Smooth muscle cell of the brain vasculature (primary cell): ENCODE measurements around the gene SCUBE3.

Source experiments
- DNase-seq: peaks from one replicate; pipeline ENCODE4 v3.0.0-alpha.2; 2012; ENCODE audit warnings: low read depth, low spot score

SCUBE3 gene

GRCh38 chr6:35213824-35214756 lies at the start of gene SCUBE3:
TSS of gene SCUBE3 (plus strand) at chr6:35213956. CDS start at chr6:35214419, 463 bp downstream.
- DNase-seq: no peak

GRCh38 chr6:35164277-35164676 lies 49.5 kb upstream of the SCUBE3 start:
- no peak for DNase-seq

GRCh38 chr6:35164868-35165267 lies 48.9 kb upstream of the SCUBE3 start:
- no peak for DNase-seq

- DNase-seq: no peak
These were observed 48.1 kb upstream of the SCUBE3 start for GRCh38 chr6:35165630-35166071.

GRCh38 chr6:35166116-35166515 lies 47.6 kb upstream of the SCUBE3 start:
- DNase-seq: no peak

- no peak for DNase-seq
These were observed 47.2 kb upstream of the SCUBE3 start for GRCh38 chr6:35166520-35166919.

GRCh38 chr6:35167505-35167904 lies 46.3 kb upstream of the SCUBE3 start:
- DNase-seq: no peak

- DNase-seq: no peak
These were observed 45.3 kb upstream of the SCUBE3 start for GRCh38 chr6:35168461-35168861.

- DNase-seq: no peak
These were observed 43.6 kb upstream of the SCUBE3 start for GRCh38 chr6:35170166-35170565.

- no peak for DNase-seq
These were observed 42.9 kb upstream of the SCUBE3 start for GRCh38 chr6:35170891-35171290.

- DNase-seq: no peak
These were observed 40.7 kb upstream of the SCUBE3 start for GRCh38 chr6:35173044-35173426.

- no peak for DNase-seq
These were observed 40.2 kb upstream of the SCUBE3 start for GRCh38 chr6:35173427-35174087.

GRCh38 chr6:35174088-35174434 lies 39.7 kb upstream of the SCUBE3 start:
- DNase-seq: no peak

- no peak for DNase-seq
These were observed 39.3 kb upstream of the SCUBE3 start for GRCh38 chr6:35174501-35174900.

GRCh38 chr6:35176301-35177024 lies 37.3 kb upstream of the SCUBE3 start:
- DNase-seq: no peak

- DNase-seq: no peak
These were observed 36.6 kb upstream of the SCUBE3 start for GRCh38 chr6:35177157-35177556.

GRCh38 chr6:35177596-35177995 lies 36.2 kb upstream of the SCUBE3 start:
- DNase-seq: no peak

GRCh38 chr6:35178012-35178411 lies 35.7 kb upstream of the SCUBE3 start:
- DNase-seq: no peak

GRCh38 chr6:35178932-35179832 lies 34.6 kb upstream of the SCUBE3 start:
- no peak for DNase-seq

- no peak for DNase-seq
These were observed 33.7 kb upstream of the SCUBE3 start for GRCh38 chr6:35179901-35180535.
